Epithelial cell of esophagus (primary cell): Measurements from ENCODE around the gene SH2D5.

Experiments used
- DNase-seq: peaks from one replicate; pipeline ENCODE4 v3.0.0; 2010; ENCODE audit warnings: low read depth
- H3K4me3 ChIP-seq: 2 replicates; pipeline ENCODE4 v1.5.1; 2011; ENCODE audit warnings: mild to moderate bottlenecking, low read length, control low read depth
- CTCF ChIP-seq: IDR thresholded peaks from 2 replicates; pipeline ENCODE4 v1.5.1; 2011; ENCODE audit warnings: low read depth, mild to moderate bottlenecking, low read length, control low read depth, inconsistent platforms; ENCODE audit not compliant: insufficient read depth; ENCODE audit errors: missing control alignments

The SH2D5 gene

GRCh38 chr1:20728371-20729154 lies 3.9 kb downstream of the SH2D5 start:
- no peak for DNase-seq
- TF ChIP-seq CTCF, result no peak
- no peak overlapping the region for H3K4me3 ChIP-seq

DNA sequence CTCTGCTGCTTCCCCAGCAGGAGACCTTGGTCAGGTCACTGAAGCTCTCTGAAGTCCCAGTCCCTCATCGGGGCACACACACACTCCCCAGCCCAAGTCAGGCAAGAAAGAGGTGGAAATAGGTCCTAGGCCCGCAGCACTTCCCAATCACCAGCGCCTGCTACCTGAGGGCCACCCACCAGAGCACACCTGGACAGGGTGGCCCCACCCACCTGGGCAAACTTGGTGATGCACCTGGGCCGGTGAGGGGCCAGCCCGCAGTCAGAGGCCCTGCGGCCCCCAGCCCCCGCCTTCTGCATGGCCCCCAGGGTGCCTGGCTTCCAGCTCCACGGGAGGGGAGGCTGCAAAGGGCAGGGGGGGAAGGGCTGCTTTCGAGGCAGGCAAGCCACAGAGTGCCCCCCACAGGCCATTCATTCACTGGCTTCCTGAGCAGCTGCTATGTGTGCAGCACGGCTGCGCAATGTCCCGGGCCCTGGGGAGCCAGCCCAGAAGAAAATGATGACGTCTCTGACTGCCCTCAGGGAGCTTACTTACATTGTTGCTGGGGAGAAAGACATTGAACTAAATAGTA lies 4.7 kb downstream of the SH2D5 start:
- no peak overlapping the region for H3K4me3 ChIP-seq
- TF ChIP-seq CTCF, result no peak
- DNase-seq, result no peak

DNA sequence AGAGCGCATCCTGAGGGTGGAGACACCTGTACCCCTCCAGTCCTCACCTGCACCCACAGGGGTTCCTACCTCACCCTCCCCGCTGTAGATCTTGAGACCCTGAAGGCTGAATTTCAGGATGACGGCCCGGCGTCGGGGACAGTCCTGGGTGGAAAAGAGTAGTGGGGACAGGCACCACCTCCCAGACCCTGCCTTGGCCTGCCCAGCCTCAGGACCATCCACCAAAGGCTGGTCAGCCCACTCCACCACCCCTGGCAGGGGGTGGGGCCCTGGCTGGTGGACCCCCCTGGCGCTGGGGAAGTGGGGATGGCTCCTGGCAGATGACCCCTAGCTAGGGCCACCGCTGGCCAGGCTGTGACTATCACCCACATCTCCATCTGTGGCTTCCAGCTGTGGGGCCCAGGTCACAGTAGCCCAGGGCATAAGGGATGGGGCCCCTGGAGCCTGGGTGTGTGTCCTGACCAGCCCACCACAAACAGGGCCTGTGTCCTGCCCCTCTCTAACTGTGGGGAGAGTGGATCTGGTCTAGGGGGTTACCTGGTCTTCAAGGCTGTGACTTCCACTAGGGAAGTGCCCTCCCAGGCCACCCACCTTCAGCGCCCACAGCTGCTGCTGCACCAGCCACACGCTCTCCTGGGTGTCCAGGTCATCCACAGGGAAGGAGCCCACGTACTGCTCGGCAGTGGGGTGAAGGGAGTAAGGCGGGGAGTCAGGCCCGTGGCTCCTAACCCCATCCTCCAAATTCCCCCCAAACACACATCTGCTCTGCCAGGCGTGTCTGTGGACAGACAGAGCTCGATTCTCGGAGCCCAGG lies 5.4 kb downstream of the SH2D5 start:
- no peak for DNase-seq
- no peak overlapping the region for H3K4me3 ChIP-seq
- no peak for TF ChIP-seq CTCF

- DNase-seq, result no peak
- TF ChIP-seq CTCF, result no peak
- H3K4me3 ChIP-seq, result no peak overlapping the region
These were observed 6.2 kb downstream of the SH2D5 start for GRCh38 chr1:20726118-20726911.

DNA sequence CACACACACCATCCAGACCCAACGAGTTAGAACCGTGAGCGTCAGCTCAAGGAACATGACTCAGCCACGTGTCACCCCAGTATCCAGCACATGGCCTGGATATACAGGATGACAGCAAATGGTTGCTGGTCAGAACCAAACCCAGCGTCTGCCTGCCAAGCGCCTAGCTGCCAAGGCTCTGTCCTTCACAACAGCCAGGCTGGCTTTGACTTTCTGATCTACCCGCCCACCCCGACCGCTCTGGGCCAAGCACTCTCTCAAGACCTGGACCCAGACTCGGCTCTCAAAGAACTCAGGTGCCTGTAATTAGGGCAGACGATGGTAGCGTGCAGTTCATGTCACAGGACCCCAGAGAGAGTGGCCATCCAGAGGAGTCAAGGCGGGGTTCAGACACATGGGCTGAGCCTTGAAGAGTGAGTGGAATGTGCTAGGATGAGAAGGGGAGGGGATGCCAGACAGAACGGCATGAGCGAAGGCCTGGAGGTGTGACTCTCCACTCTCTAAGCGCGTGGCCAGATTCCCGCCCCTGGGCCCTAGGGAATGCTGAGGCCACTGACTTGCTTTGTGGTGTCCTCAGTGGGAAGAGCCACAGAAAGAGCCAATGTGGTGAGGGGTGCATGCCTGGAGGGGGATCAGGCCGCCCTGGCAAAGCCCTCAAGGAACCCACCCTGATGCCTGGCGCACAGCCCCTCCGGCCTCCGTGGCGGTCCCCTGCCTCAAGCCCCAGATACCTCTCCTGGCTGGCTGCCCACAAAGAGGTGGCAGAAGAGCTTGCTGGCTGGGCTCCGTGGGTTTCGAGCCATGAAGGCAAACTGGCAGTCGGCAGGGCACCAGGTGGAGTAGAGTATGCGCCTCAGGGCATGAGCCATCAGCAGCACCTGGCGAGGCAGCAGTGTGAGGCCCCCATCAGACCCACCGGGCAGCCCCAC lies 7.0 kb downstream of the SH2D5 start:
- no peak overlapping the region for H3K4me3 ChIP-seq
- TF ChIP-seq CTCF, result no peak
- peak; percentile 77 for DNase-seq
